H1 (cell line): Measurements from ENCODE around the gene BTK. TPM values are rescaled to one million over a fixed set of nuclear protein-coding genes. Genes with fewer than 3 reads are reported as not detected.

Experiments
- CTCF ChIA-PET: fragments of 300-600 bp; sonication (Branson Sonifier 250); formaldehyde crosslinking; loops from one replicate; lab custom pipeline; 2021; ENCODE audit not compliant: partially characterized antibody; lab: Charles Lee
- POLR2A ChIA-PET: fragments of 300-600 bp; sonication (Branson Sonifier 250); formaldehyde crosslinking; loops from one replicate; lab custom pipeline; 2021; ENCODE audit warnings: inconsistent platforms; ENCODE audit not compliant: partially characterized antibody; lab: Charles Lee
- DNase-seq, 2 experiments: peaks; one replicate each; pipeline versions ENCODE4 v3.0.0 to v3.0.0-alpha.2; 2010 to 2022; ENCODE audit warnings: low spot score in 2 of 2, low read depth in 1 of 2, mixed read lengths in 1 of 2
- FAIRE-seq: peaks from 2 replicates; lab custom pipeline; 2011; peaks lifted over from hg19 to GRCh38; lab: Jason Lieb, UNC
- H2AFZ ChIP-seq: 2 replicates; pipeline ENCODE4 v1.8.1; 2012; ENCODE audit warnings: low read length, inconsistent platforms
- H2AK5ac ChIP-seq: 2 replicates; pipeline ENCODE4 v1.6.1; 2013; ENCODE audit warnings: low read depth, low read length
- H2BK120ac ChIP-seq: replicated peaks from 2 replicates; pipeline ENCODE3; 2013; ENCODE audit warnings: low read depth, low read length, inconsistent platforms
- H2BK12ac ChIP-seq: 2 replicates; pipeline ENCODE4 v1.6.1; 2013; ENCODE audit warnings: low read depth, low read length
- H2BK15ac ChIP-seq: 2 replicates; pipeline ENCODE4 v1.6.1; 2013; ENCODE audit warnings: low read length
- H2BK20ac ChIP-seq: 2 replicates; pipeline ENCODE4 v1.6.1; 2013; ENCODE audit warnings: low read length
- H2BK5ac ChIP-seq: 2 replicates; pipeline ENCODE4 v1.6.1; 2013; ENCODE audit warnings: low read depth, low read length
- H3K14ac ChIP-seq: 2 replicates; pipeline ENCODE4 v1.6.1; 2013; ENCODE audit warnings: inconsistent platforms; ENCODE audit not compliant: insufficient read length
- H3K18ac ChIP-seq: 2 replicates; pipeline ENCODE4 v1.6.1; 2013; ENCODE audit warnings: low read length; ENCODE audit errors: extremely low read depth
- H3K23ac ChIP-seq: 2 replicates; pipeline ENCODE4 v1.6.1; 2013; ENCODE audit warnings: inconsistent platforms; ENCODE audit not compliant: insufficient read length
- H3K23me2 ChIP-seq: 2 replicates; pipeline ENCODE4 v1.6.1; 2013; ENCODE audit warnings: low read depth, low read length
- H3K27ac ChIP-seq: 2 replicates; pipeline ENCODE4 v1.6.1; 2011; ENCODE audit warnings: low read depth, low read length, inconsistent platforms
- H3K27me3 ChIP-seq, 4 experiments: replicated peaks in 1 of 4; 1 replicate in 1 of 4; 2 replicates in 3 of 4; pipeline versions ENCODE4 v1.6.1 to v1.8.1; 2011 to 2013; ENCODE audit warnings: low read length in 3 of 4, mild to moderate bottlenecking in 3 of 4, inconsistent platforms in 2 of 4, mixed read lengths in 2 of 4, moderate library complexity in 1 of 4; ENCODE audit not compliant: control insufficient read depth in 3 of 4, insufficient read depth in 3 of 4; ENCODE audit errors: extremely low read depth in 1 of 4
- H3K36me3 ChIP-seq, 4 experiments: 2 replicates each; pipeline versions ENCODE4 v1.6.1 to v1.8.1; 2011 to 2013; ENCODE audit warnings: mild to moderate bottlenecking in 4 of 4, low read length in 3 of 4, moderate library complexity in 2 of 4, control low read depth in 1 of 4, inconsistent platforms in 1 of 4; ENCODE audit not compliant: insufficient read depth in 4 of 4, control insufficient read depth in 2 of 4
- H3K4ac ChIP-seq: replicated peaks from 2 replicates; pipeline ENCODE3; 2013; ENCODE audit warnings: low read length, low read depth, mixed read lengths, inconsistent platforms; ENCODE audit not compliant: insufficient read length
- H3K4me1 ChIP-seq, 4 experiments: replicated peaks in 1 of 4; 1 replicate in 1 of 4; 2 replicates in 3 of 4; pipeline versions ENCODE4 v1.6.1 to v1.8.1; 2011 to 2013; ENCODE audit warnings: low read length in 3 of 4, inconsistent platforms in 2 of 4, mixed read lengths in 1 of 4; ENCODE audit not compliant: insufficient read depth in 4 of 4, control insufficient read depth in 3 of 4
- H3K4me2 ChIP-seq, 2 experiments: 2 replicates each; pipeline versions ENCODE4 v1.6.1 to v1.8.1; 2011 to 2013; ENCODE audit warnings: low read depth in 2 of 2, low read length in 2 of 2, control low read depth in 1 of 2, inconsistent platforms in 1 of 2, mild to moderate bottlenecking in 1 of 2; ENCODE audit not compliant: insufficient read depth in 1 of 2
- H3K4me3 ChIP-seq, 4 experiments: fragments of 200-600, 300-600 bp in 1 of 4; sonication (generic), shearing (Covaris generic), sonication (Bioruptor Twin) in 1 of 4; 2 replicates each; pipeline versions ENCODE4 v1.5.1 to v1.8.1; 2011 to 2016; ENCODE audit warnings: low read length in 4 of 4, low read depth in 3 of 4, control low read depth in 2 of 4, inconsistent platforms in 2 of 4, mild to moderate bottlenecking in 2 of 4, mixed read lengths in 1 of 4, moderate library complexity in 1 of 4; ENCODE audit not compliant: insufficient read depth in 2 of 4; ENCODE audit errors: extremely low read depth in 1 of 4
- H3K56ac ChIP-seq: replicated peaks from 2 replicates; pipeline ENCODE3; 2013; ENCODE audit warnings: low read depth, mild to moderate bottlenecking, mixed read lengths, low read length, inconsistent platforms; ENCODE audit not compliant: insufficient read length
- H3K79me1 ChIP-seq: 2 replicates; pipeline ENCODE4 v1.6.1; 2013; ENCODE audit warnings: low read depth, low read length, control low read depth
- H3K79me2 ChIP-seq, 2 experiments: 2 replicates each; pipeline versions ENCODE4 v1.6.1 to v1.8.1; 2012 to 2013; ENCODE audit warnings: low read length in 2 of 2, mild to moderate bottlenecking in 2 of 2, inconsistent platforms in 1 of 2; ENCODE audit not compliant: insufficient read depth in 2 of 2, control insufficient read depth in 1 of 2
- H3K9ac ChIP-seq, 4 experiments: replicated peaks in 1 of 4; 1 replicate in 1 of 4; 2 replicates in 3 of 4; pipeline versions ENCODE4 v1.6.1 to v1.8.1; 2011 to 2013; ENCODE audit warnings: low read depth in 3 of 4, low read length in 3 of 4, control low read depth in 2 of 4, mild to moderate bottlenecking in 2 of 4, moderate library complexity in 2 of 4, inconsistent platforms in 1 of 4; ENCODE audit errors: extremely low read depth in 1 of 4
- H3K9me3 ChIP-seq, 2 experiments: 2 replicates each; pipeline versions ENCODE4 v1.6.1 to v1.8.1; 2012 to 2013; ENCODE audit warnings: mild to moderate bottlenecking in 2 of 2, moderate library complexity in 2 of 2, control low read depth in 1 of 2, inconsistent platforms in 1 of 2, low read depth in 1 of 2, low read length in 1 of 2, mixed read lengths in 1 of 2; ENCODE audit not compliant: insufficient read depth in 2 of 2
- H4K20me1 ChIP-seq, 2 experiments: replicated peaks in 1 of 2; 2 replicates each; pipeline versions ENCODE3 to v1.8.1; 2011 to 2013; ENCODE audit warnings: inconsistent platforms in 2 of 2, low read length in 2 of 2, mild to moderate bottlenecking in 1 of 2; ENCODE audit not compliant: insufficient read depth in 2 of 2, control insufficient read depth in 1 of 2
- H4K5ac ChIP-seq: 2 replicates; pipeline ENCODE4 v1.6.1; 2013; ENCODE audit warnings: low read length, low read depth, mixed read lengths, inconsistent platforms; ENCODE audit not compliant: insufficient read length
- H4K8ac ChIP-seq: 2 replicates; pipeline ENCODE4 v1.8.0; 2013; ENCODE audit warnings: mild to moderate bottlenecking, moderate library complexity, low read length, inconsistent platforms; ENCODE audit not compliant: insufficient read depth; ENCODE audit errors: extremely low read depth
- H4K91ac ChIP-seq: replicated peaks from 2 replicates; pipeline ENCODE3; 2013; ENCODE audit warnings: low read length, mixed read lengths, inconsistent platforms; ENCODE audit not compliant: insufficient read length
- GABPA ChIP-seq: IDR thresholded peaks from 2 replicates; pipeline ENCODE4 v1.6.1; 2011; ENCODE audit warnings: mild to moderate bottlenecking, low read length, moderate library complexity, borderline replicate concordance; ENCODE audit not compliant: insufficient read depth
- POLR2A ChIP-seq, 2 experiments: IDR thresholded peaks; 1 replicate in 1 of 2; 2 replicates in 1 of 2; pipeline ENCODE4 v1.6.1; 2011; ENCODE audit warnings: low read depth in 2 of 2, low read length in 2 of 2, mild to moderate bottlenecking in 2 of 2; ENCODE audit errors: control extremely low read depth in 1 of 2
- POLR2AphosphoS5 ChIP-seq: IDR thresholded peaks from 2 replicates; pipeline ENCODE4 v1.6.1; 2011; ENCODE audit warnings: low read depth, low read length
- WGBS, 2 experiments: shearing (Covaris generic) in 1 of 2; methylation state at CpG; one replicate each; pipeline versions ENCODE4 v1.1.6 to v1.1.7; 2013 to 2015; ENCODE audit warnings: low lambda C conversion rate in 2 of 2, mixed read lengths in 2 of 2, inconsistent platforms in 1 of 2, low coverage in 1 of 2, missing lambda C conversion rate in 1 of 2; ENCODE audit not compliant: insufficient replicate concordance in 2 of 2, insufficient coverage in 1 of 2, insufficient read length in 1 of 2; ENCODE audit errors: extremely low coverage in 1 of 2, missing lambda C conversion rate in 1 of 2; 5-methylcytosine and 5-hydroxymethylcytosine counted together
- polyA plus RNA-seq, 7 experiments: library from polyadenylated mRNA; depleted of rRNA in 3 of 7; stranded (reverse) in 5 of 7; unstranded in 2 of 7; fragments of >200 nt in 5 of 7; fragments of 200-250 nt in 2 of 7; gene quantifications; 1 replicate in 5 of 7; 2 replicates in 1 of 7; 4 replicates in 1 of 7; pipeline versions ENCODE4 v1.2.1 to v1.2.3, GENCODE V29; 2011 to 2013; ENCODE audit warnings: missing spikeins in 2 of 7, mixed read lengths in 2 of 7
- total RNA-seq: library from RNA; stranded (reverse); fragmentation: NEBNext Ultra II Directional; extraction: Animal tissue kit (Norgen Biotek cat#: 25700); gene quantifications from 2 replicates; pipeline ENCODE4 v1.2.1, GENCODE V29; 2021

BTK gene
- total and polyA plus RNA-seq, 2 of the 8 experiments (the other 6 are each of a cell fraction or from before 2014, with no cell fraction given) = 0.06 to 0.20 TPM

DNA sequence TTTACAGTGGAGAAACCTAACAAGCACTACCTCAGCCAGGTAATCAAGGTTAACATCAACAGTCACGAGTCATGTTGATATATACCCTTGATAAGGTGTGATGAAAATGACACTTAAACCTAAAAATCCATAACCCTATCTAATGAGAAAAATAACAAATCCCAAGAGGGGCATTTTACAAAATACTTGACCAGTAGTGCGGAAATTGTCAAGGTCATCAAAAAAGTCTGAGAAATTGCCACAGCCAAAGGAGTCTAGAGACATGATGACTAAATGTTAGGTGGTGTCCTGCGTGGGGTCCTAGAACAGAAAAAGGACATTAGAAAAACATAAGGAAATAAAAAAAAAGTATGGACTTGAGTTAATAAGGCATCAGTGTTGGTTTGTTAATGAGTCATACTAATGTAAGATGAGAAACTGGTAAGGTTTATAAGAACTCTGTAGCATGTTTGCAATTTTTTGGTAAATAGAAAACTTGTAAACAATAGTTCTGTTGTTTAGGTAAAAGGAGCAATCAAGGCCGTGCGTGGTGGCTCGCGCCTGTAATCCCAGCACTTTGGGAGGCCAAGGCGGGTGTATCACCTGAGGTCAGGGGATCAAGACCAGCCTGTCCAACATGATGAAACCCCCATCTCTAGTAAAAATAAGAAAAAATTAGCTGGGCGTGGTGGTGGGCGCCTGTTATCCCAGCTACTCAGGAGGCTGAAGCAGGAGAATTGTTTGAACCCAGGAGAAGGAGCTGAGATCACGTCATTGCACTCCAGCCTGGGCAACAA is 7.7 kb upstream of the BTK start:
- no peak overlapping the region for H3K4me3 ChIP-seq
- H3K79me2 ChIP-seq = peaks cover 0 to 23% of the 10 kb centered on the region in 2 experiments; a peak in 2 of 4 replicates
- H3K36me3 ChIP-seq = peaks cover 6 to 45% (median 18%) of the 10 kb centered on the region in 4 experiments
- H2BK15ac ChIP-seq = no peak overlapping the region
- DNase-seq (no peak), FAIRE-seq (no peak)
- no peak overlapping the region for H2AFZ ChIP-seq
- POLR2A ChIA-PET = interaction anchor here (0.6 to 4.0 kb wide), 10 partner anchors 9 to 362 kb away, joined by 3 to 45 read pairs (median 4); partner anchors contain the start of gene TIMM8A
- CTCF ChIA-PET = no interaction called here
- no peaks in the 10 kb centered on the region; a peak in 1 of 7 replicates for H3K4me1 ChIP-seq
- no peak overlapping the region for H4K91ac ChIP-seq
- H4K5ac ChIP-seq = no peak overlapping the region
- 90% methylated on average over 10 of the region's 11 CpGs; no CpG with 5 or more reads in 1 of the 2 experiments for WGBS, 2 experiments
- no peak overlapping the region for H3K9ac ChIP-seq
- H3K56ac ChIP-seq = no peak overlapping the region
- H2BK120ac ChIP-seq = no peak overlapping the region
- H3K27ac ChIP-seq = no peak overlapping the region
- H4K20me1 ChIP-seq = peaks cover 0 to 2% of the 10 kb centered on the region in 2 experiments
- no peaks in the 10 kb centered on the region for H3K79me1 ChIP-seq
- H3K18ac ChIP-seq = no peak overlapping the region
- H3K4ac ChIP-seq = no peak overlapping the region
- H4K8ac ChIP-seq = no peak overlapping the region
- H3K23me2 ChIP-seq = peaks cover 4% of the 10 kb centered on the region; the same call in 1 of the 2 replicates
- H2BK5ac ChIP-seq = no peak overlapping the region
- H2AK5ac ChIP-seq = no peak overlapping the region
- H3K14ac ChIP-seq = no peak overlapping the region
- no peaks in the 10 kb centered on the region for H3K9me3 ChIP-seq
- H3K23ac ChIP-seq = no peak overlapping the region
- H2BK12ac ChIP-seq = no peak overlapping the region
- H3K4me2 ChIP-seq = peak overlapping the region in 1 of 2 experiments; percentile 56; a peak in 1 of 4 replicates
- no peak for TF ChIP-seq GABPA
- TF ChIP-seq POLR2A (IDR thresholded peaks at IDR 0.05; ENCODE audit: control extremely low read depth in 1 of 2, low read depth in 2 of 2, low read length in 2 of 2) = peak in 1 of 2 experiments; percentile 32; a peak in 1 of 3 replicates
- TF ChIP-seq POLR2AphosphoS5 = peak; percentile 27; the same call in 1 of the 2 replicates
- H2BK20ac ChIP-seq = no peak overlapping the region
- H3K27me3 ChIP-seq = no peaks in the 10 kb centered on the region
